WTC11 (cell line): ENCODE data around the gene RALY. TPM values are rescaled to one million over a fixed set of nuclear protein-coding genes. Genes with fewer than 3 reads are reported as not detected.

ENCODE experiments used
- ATAC-seq: fragments of 200-7000 bp; cut with Tn5 transposase; 2 replicates; pipeline ENCODE4 v1.10.0; 2021; ENCODE audit warnings: mild to moderate bottlenecking, moderate library complexity
- CTCF ChIA-PET: fragments of 300-600 bp; sonication (Branson Sonifier 250); formaldehyde crosslinking; loops from one replicate; lab custom pipeline; 2021; ENCODE audit warnings: antibody characterized with exemption; lab: Charles Lee
- POLR2A ChIA-PET: fragments of 350-600 bp; sonication (Branson Sonifier 250); formaldehyde crosslinking; loops from one replicate; lab custom pipeline; 2021; ENCODE audit warnings: antibody characterized with exemption; lab: Charles Lee
- DNase-seq: peaks from one replicate; pipeline ENCODE4 v3.0.0; 2021; ENCODE audit warnings: low spot score
- H3K27ac Mint-ChIP-seq: 2 replicates; pipeline ENCODE4 v1.8.0; 2021; ENCODE audit warnings: mixed read lengths
- H3K27me3 Mint-ChIP-seq: 2 replicates; pipeline ENCODE4 v1.8.0; 2021; ENCODE audit warnings: low read depth, mild to moderate bottlenecking, moderate library complexity, mixed read lengths
- H3K36me3 Mint-ChIP-seq: 2 replicates; pipeline ENCODE4 v1.8.0; 2021; ENCODE audit warnings: mixed read lengths
- H3K4me1 Mint-ChIP-seq: 2 replicates; pipeline ENCODE4 v1.8.0; 2022; ENCODE audit warnings: mixed read lengths
- H3K4me3 Mint-ChIP-seq: 2 replicates; pipeline ENCODE4 v1.8.0; 2021; ENCODE audit warnings: mild to moderate bottlenecking, moderate library complexity, mixed read lengths
- H3K9me3 Mint-ChIP-seq: 2 replicates; pipeline ENCODE4 v1.8.0; 2021; ENCODE audit warnings: mixed read lengths
- ATF1 ChIP-seq: sonication (generic); formaldehyde crosslinking; IDR thresholded peaks from 2 replicates; pipeline ENCODE4 v1.8.1; 2023; ENCODE audit warnings: mild to moderate bottlenecking, moderate library complexity, missing genetic modification reagents
- ELF4 ChIP-seq: sonication (generic); formaldehyde crosslinking; IDR thresholded peaks from 2 replicates; pipeline ENCODE4 v1.8.1; 2022; ENCODE audit warnings: low read depth, mild to moderate bottlenecking, moderate library complexity, missing genetic modification reagents
- FOXJ3 ChIP-seq: sonication (generic); formaldehyde crosslinking; IDR thresholded peaks from 2 replicates; pipeline ENCODE4 v1.9.0; 2021; ENCODE audit warnings: missing genetic modification reagents, mild to moderate bottlenecking, borderline replicate concordance
- FOXK1 ChIP-seq: sonication (generic); formaldehyde crosslinking; IDR thresholded peaks from 2 replicates; pipeline ENCODE4 v1.8.0; 2022; ENCODE audit warnings: mild to moderate bottlenecking, moderate library complexity, missing genetic modification reagents
- GABPB1 ChIP-seq: sonication (generic); formaldehyde crosslinking; IDR thresholded peaks from 2 replicates; pipeline ENCODE4 v1.8.1; 2023; ENCODE audit warnings: mild to moderate bottlenecking, missing genetic modification reagents
- GRHL2 ChIP-seq: fragments of 250-450 bp; sonication (Bioruptor Pico); IDR thresholded peaks from 2 replicates; pipeline ENCODE4 v1.8.0; 2022; ENCODE audit warnings: mild to moderate bottlenecking, moderate library complexity; ENCODE audit not compliant: insufficient replicate concordance, severe bottlenecking
- GTF2I ChIP-seq: fragments of 250-450 bp; sonication (Bioruptor Pico); conservative IDR thresholded peaks from 2 replicates; pipeline ENCODE4 v1.4.0; 2021; ENCODE audit warnings: mild to moderate bottlenecking
- HMGA2 ChIP-seq: fragments of 250-450 bp; sonication (Bioruptor Pico); IDR thresholded peaks from 2 replicates; pipeline ENCODE4 v1.4.0; 2021; ENCODE audit warnings: mild to moderate bottlenecking, moderate library complexity
- MXD4 ChIP-seq: fragments of 250-450 bp; sonication (Bioruptor Pico); IDR thresholded peaks from 2 replicates; pipeline ENCODE4 v1.8.0; 2021; ENCODE audit warnings: mild to moderate bottlenecking, moderate library complexity, borderline replicate concordance
- NR3C1 ChIP-seq: sonication (generic); formaldehyde crosslinking; conservative IDR thresholded peaks from 2 replicates; pipeline ENCODE4 v1.8.1; 2023; ENCODE audit warnings: low read depth, mild to moderate bottlenecking, missing genetic modification reagents
- RELA ChIP-seq: sonication (generic); formaldehyde crosslinking; IDR thresholded peaks from 2 replicates; pipeline ENCODE4 v1.8.1; 2022; ENCODE audit warnings: missing genetic modification reagents, mild to moderate bottlenecking, borderline replicate concordance
- SOX15 ChIP-seq: fragments of 250-450 bp; sonication (Bioruptor Pico); IDR thresholded peaks from 2 replicates; pipeline ENCODE4 v1.9.0; 2021; ENCODE audit warnings: mild to moderate bottlenecking
- ZNF121 ChIP-seq: sonication (generic); formaldehyde crosslinking; IDR thresholded peaks from 2 replicates; pipeline ENCODE4 v1.8.0; 2023; ENCODE audit warnings: missing genetic modification reagents
- ZNF396 ChIP-seq: fragments of 250-450 bp; sonication (Bioruptor Pico); IDR thresholded peaks from 2 replicates; pipeline ENCODE4 v1.8.0; 2021; ENCODE audit warnings: mild to moderate bottlenecking, moderate library complexity, borderline replicate concordance
- ZNF671 ChIP-seq: fragments of 250-450 bp; sonication (Bioruptor Pico); IDR thresholded peaks from 2 replicates; pipeline ENCODE4 v1.8.0; 2021; ENCODE audit warnings: mild to moderate bottlenecking
- total RNA-seq: library from RNA; stranded (reverse); gene quantifications from 3 replicates; pipeline ENCODE4 v1.2.3, GENCODE V29; 2021
- TF ChIP-seq, protein P1 (sequence below): fragments of 250-450 bp; sonication (Bioruptor Pico); IDR thresholded peaks from 2 replicates; pipeline ENCODE4 v2.1.2; 2022; ENCODE audit warnings: mild to moderate bottlenecking, moderate library complexity
- TF ChIP-seq, protein P2 (sequence below): sonication (generic); formaldehyde crosslinking; IDR thresholded peaks from 2 replicates; pipeline ENCODE4 v1.8.1; 2022; ENCODE audit warnings: low read depth, mild to moderate bottlenecking, moderate library complexity, missing genetic modification reagents, borderline replicate concordance
- TF ChIP-seq, protein P3 (sequence below): sonication (generic); formaldehyde crosslinking; IDR thresholded peaks from 2 replicates; pipeline ENCODE4 v1.8.1; 2023; ENCODE audit warnings: mild to moderate bottlenecking, missing genetic modification reagents, moderate library complexity
- TF ChIP-seq, protein P4 (sequence below): fragments of 250-450 bp; sonication (Bioruptor Pico); IDR thresholded peaks from 2 replicates; pipeline ENCODE4 v1.9.0; 2021; ENCODE audit warnings: moderate library complexity, mild to moderate bottlenecking, inconsistent platforms, borderline replicate concordance
- TF ChIP-seq, protein P5 (sequence below): sonication (generic); formaldehyde crosslinking; IDR thresholded peaks from 2 replicates; pipeline ENCODE4 v1.8.0; 2022; ENCODE audit warnings: mild to moderate bottlenecking, missing genetic modification reagents
- TF ChIP-seq, protein P6 (sequence below): sonication (generic); formaldehyde crosslinking; conservative IDR thresholded peaks from 2 replicates; pipeline ENCODE4 v1.8.1; 2022; ENCODE audit warnings: mild to moderate bottlenecking, missing genetic modification reagents
- TF ChIP-seq, protein P7 (sequence below): sonication (generic); formaldehyde crosslinking; IDR thresholded peaks from 2 replicates; pipeline ENCODE4 v1.8.0; 2022; ENCODE audit warnings: mild to moderate bottlenecking, missing genetic modification reagents
- TF ChIP-seq, protein P8 (sequence below): sonication (generic); formaldehyde crosslinking; IDR thresholded peaks from 2 replicates; pipeline ENCODE4 v1.8.1; 2022; ENCODE audit warnings: low read depth, missing genetic modification reagents, borderline replicate concordance
- TF ChIP-seq, protein P9 (sequence below): sonication (generic); formaldehyde crosslinking; IDR thresholded peaks from 2 replicates; pipeline ENCODE4 v1.8.1; 2022; ENCODE audit warnings: missing genetic modification reagents, borderline replicate concordance

RALY gene
- total RNA-seq, 1 experiment from 2014 or later = 164 TPM

DNA sequence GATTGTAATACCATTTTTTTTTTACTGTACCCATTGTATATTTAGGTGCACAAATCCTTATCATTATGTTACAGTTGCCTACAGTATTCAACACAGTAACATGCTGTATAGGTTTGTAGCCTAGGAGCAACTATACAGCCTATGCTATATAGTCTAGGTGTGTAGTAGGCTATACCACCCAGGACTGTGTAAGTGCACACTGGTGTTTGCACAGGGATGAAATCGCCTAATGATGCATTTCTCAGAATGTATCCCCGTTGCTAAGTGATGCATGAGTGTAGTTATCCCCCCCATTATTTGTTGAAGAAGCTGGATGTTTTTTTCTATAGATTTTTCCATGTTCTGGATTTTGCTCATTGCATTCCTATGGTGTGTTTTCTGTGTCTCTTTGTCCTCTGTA lies 12.9 kb downstream of the RALY start (continued):
- no peak for TF ChIP-seq MXD4
- TF ChIP-seq, protein P1, sequence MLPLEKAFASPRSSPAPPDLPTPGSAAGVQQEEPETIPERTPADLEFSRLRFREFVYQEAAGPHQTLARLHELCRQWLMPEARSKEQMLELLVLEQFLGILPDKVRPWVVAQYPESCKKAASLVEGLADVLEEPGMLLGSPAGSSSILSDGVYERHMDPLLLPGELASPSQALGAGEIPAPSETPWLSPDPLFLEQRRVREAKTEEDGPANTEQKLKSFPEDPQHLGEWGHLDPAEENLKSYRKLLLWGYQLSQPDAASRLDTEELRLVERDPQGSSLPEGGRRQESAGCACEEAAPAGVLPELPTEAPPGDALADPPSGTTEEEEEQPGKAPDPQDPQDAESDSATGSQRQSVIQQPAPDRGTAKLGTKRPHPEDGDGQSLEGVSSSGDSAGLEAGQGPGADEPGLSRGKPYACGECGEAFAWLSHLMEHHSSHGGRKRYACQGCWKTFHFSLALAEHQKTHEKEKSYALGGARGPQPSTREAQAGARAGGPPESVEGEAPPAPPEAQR (CRISPR knock-in tag) = no peak
- TF ChIP-seq GABPB1 (CRISPR knock-in tag) = no peak
- no peak for TF ChIP-seq GRHL2
- TF ChIP-seq, protein P2, sequence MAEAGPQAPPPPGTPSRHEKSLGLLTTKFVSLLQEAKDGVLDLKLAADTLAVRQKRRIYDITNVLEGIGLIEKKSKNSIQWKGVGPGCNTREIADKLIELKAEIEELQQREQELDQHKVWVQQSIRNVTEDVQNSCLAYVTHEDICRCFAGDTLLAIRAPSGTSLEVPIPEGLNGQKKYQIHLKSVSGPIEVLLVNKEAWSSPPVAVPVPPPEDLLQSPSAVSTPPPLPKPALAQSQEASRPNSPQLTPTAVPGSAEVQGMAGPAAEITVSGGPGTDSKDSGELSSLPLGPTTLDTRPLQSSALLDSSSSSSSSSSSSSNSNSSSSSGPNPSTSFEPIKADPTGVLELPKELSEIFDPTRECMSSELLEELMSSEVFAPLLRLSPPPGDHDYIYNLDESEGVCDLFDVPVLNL (CRISPR knock-in tag) = no peak

DNA sequence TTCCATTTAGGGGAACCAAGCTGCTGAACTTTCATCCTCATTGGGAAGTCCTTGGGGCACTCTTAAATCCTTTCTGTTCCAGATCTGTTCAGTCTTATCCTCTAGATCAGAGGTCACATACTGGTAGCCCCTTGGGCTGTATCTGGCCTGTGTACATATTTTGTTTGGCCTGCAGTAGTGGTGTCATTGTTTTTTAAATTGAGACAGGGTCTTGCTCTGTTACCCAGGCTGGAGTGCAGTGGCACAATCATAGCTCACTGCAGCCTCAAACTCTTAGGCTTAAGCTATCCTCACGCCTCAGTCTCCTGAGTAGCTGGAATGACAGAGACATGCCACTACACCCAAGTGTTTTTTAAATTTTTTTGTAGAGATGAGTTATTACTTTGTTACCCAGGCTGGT lies 14.8 kb downstream of the RALY start:
- peaks cover 77% of the 10 kb centered on the region for H3K4me1 Mint-ChIP-seq
- POLR2A ChIA-PET = no interaction called here
- H3K36me3 Mint-ChIP-seq = no peaks in the 10 kb centered on the region
- no peaks in the 10 kb centered on the region for H3K27me3 Mint-ChIP-seq
- ATAC-seq = no peak
- no peak overlapping the region for H3K4me3 Mint-ChIP-seq
- H3K9me3 Mint-ChIP-seq = no peaks in the 10 kb centered on the region
- peak overlapping the region; percentile 33; the same call in 1 of the 2 replicates for H3K27ac Mint-ChIP-seq
- TF ChIP-seq HMGA2 (CRISPR knock-in tag) (no peak), ATF1 (CRISPR knock-in tag) (no peak), SOX15 (CRISPR knock-in tag) (no peak), ELF4 (CRISPR knock-in tag) (no peak), RELA (CRISPR knock-in tag) (no peak), FOXK1 (CRISPR knock-in tag) (no peak), NR3C1 (CRISPR knock-in tag) (no peak)
- TF ChIP-seq, protein P3, sequence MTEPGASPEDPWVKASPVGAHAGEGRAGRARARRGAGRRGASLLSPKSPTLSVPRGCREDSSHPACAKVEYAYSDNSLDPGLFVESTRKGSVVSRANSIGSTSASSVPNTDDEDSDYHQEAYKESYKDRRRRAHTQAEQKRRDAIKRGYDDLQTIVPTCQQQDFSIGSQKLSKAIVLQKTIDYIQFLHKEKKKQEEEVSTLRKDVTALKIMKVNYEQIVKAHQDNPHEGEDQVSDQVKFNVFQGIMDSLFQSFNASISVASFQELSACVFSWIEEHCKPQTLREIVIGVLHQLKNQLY = no peak
- TF ChIP-seq, protein P4, sequence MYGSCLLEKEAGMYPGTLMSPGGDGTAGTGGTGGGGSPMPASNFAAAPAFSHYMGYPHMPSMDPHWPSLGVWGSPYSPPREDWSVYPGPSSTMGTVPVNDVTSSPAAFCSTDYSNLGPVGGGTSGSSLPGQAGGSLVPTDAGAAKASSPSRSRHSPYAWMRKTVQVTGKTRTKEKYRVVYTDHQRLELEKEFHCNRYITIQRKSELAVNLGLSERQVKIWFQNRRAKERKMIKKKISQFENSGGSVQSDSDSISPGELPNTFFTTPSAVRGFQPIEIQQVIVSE = no peak
- CTCF ChIA-PET = no interaction called here
- no peak for DNase-seq

DNA sequence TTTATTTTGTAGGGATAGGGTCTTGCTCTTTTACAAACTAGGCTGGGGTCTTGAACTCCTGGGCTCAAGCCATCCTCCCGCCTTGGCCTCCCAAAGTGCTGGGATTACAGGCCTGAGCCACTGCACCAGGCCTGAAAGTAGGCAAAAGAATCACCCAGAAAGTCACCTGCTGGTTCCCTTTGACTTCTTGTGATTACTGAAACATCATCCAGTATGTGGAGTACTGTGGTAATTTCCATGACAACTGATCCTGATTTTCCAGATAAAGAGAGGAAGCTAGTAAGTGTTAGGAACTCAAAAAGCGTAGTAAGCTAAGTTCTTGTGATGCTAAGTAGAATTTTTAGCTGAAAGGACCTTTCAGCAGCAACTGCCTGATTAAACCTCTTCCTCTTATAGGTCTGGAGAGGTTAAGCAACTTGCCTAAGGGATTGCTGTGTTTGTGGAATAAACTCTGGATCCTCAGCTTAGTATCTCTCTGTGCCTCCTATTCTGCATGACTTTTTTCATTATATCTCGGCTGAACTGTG lies 16.8 kb downstream of the RALY start:
- Mint-ChIP-seq H3K27ac (peak overlapping the region; percentile 92), H3K9me3 (no peaks in the 10 kb centered on the region), H3K4me1 (peaks cover 79% of the 10 kb centered on the region), H3K27me3 (no peaks in the 10 kb centered on the region), H3K36me3 (no peaks in the 10 kb centered on the region), H3K4me3 (peak overlapping the region; percentile 31; the same call in 1 of the 2 replicates)
- ChIA-PET CTCF (interaction anchor here (1.0 to 3.5 kb wide), 8 partner anchors 12 to 147 kb away, joined by 4 to 45 read pairs (median 8); partner anchors contain the start of gene RALY), POLR2A (interaction anchor here (1.0 to 1.3 kb wide), 3 partner anchors 12 to 17 kb away, joined by 3 to 6 read pairs (median 3); partner anchors contain the start of gene RALY)
- DNase-seq (no peak), ATAC-seq (peak; percentile 89)
- TF ChIP-seq ZNF671 (CRISPR knock-in tag) (no peak), GTF2I (CRISPR knock-in tag) (0 out of 2 replicates have a peak, but pooled peaks have one; percentile 46), FOXK1 (CRISPR knock-in tag) (peak; percentile 61), ZNF121 (CRISPR knock-in tag) (peak; percentile 92), ZNF396 (CRISPR knock-in tag) (no peak), FOXJ3 (CRISPR knock-in tag) (no peak)
- TF ChIP-seq, protein P5, sequence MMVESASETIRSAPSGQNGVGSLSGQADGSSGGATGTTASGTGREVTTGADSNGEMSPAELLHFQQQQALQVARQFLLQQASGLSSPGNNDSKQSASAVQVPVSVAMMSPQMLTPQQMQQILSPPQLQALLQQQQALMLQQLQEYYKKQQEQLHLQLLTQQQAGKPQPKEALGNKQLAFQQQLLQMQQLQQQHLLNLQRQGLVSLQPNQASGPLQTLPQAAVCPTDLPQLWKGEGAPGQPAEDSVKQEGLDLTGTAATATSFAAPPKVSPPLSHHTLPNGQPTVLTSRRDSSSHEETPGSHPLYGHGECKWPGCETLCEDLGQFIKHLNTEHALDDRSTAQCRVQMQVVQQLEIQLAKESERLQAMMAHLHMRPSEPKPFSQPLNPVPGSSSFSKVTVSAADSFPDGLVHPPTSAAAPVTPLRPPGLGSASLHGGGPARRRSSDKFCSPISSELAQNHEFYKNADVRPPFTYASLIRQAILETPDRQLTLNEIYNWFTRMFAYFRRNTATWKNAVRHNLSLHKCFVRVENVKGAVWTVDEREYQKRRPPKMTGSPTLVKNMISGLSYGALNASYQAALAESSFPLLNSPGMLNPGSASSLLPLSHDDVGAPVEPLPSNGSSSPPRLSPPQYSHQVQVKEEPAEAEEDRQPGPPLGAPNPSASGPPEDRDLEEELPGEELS (CRISPR knock-in tag) = peak; percentile 45; the same call in 1 of the 2 replicates
- TF ChIP-seq, protein P6, sequence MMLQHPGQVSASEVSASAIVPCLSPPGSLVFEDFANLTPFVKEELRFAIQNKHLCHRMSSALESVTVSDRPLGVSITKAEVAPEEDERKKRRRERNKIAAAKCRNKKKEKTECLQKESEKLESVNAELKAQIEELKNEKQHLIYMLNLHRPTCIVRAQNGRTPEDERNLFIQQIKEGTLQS = no peak
- TF ChIP-seq, protein P7, sequence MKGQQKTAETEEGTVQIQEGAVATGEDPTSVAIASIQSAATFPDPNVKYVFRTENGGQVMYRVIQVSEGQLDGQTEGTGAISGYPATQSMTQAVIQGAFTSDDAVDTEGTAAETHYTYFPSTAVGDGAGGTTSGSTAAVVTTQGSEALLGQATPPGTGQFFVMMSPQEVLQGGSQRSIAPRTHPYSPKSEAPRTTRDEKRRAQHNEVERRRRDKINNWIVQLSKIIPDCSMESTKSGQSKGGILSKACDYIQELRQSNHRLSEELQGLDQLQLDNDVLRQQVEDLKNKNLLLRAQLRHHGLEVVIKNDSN = no peak
- TF ChIP-seq, protein P8, sequence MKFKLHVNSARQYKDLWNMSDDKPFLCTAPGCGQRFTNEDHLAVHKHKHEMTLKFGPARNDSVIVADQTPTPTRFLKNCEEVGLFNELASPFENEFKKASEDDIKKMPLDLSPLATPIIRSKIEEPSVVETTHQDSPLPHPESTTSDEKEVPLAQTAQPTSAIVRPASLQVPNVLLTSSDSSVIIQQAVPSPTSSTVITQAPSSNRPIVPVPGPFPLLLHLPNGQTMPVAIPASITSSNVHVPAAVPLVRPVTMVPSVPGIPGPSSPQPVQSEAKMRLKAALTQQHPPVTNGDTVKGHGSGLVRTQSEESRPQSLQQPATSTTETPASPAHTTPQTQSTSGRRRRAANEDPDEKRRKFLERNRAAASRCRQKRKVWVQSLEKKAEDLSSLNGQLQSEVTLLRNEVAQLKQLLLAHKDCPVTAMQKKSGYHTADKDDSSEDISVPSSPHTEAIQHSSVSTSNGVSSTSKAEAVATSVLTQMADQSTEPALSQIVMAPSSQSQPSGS (CRISPR knock-in tag) = no peak
- TF ChIP-seq, protein P9, sequence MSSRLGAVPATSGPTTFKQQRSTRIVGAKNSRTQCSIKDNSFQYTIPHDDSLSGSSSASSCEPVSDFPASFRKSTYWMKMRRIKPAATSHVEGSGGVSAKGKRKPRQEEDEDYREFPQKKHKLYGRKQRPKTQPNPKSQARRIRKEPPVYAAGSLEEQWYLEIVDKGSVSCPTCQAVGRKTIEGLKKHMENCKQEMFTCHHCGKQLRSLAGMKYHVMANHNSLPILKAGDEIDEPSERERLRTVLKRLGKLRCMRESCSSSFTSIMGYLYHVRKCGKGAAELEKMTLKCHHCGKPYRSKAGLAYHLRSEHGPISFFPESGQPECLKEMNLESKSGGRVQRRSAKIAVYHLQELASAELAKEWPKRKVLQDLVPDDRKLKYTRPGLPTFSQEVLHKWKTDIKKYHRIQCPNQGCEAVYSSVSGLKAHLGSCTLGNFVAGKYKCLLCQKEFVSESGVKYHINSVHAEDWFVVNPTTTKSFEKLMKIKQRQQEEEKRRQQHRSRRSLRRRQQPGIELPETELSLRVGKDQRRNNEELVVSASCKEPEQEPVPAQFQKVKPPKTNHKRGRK = no peak
